Loucy (cell line): ENCODE results near the gene STX8.
A peak's percentile ranks its signal among the peaks of the same experiment; 100 is the strongest.

Experiments used
- H2AFZ ChIP-seq: fragments of 200-600 bp; sonication (generic); 2 replicates; pipeline ENCODE4 v1.6.0; 2016; ENCODE audit warnings: antibody characterized with exemption, mild to moderate bottlenecking, low read length, moderate library complexity
- H3F3A ChIP-seq: fragments of 200-600 bp; 2 replicates; pipeline ENCODE4 v1.6.0; 2016; ENCODE audit warnings: antibody characterized with exemption, low read depth, mild to moderate bottlenecking
- H3K27me3 ChIP-seq: fragments of 200-600 bp; sonication (generic); 2 replicates; pipeline ENCODE4 v1.6.1; 2014; ENCODE audit warnings: low read length, mild to moderate bottlenecking; ENCODE audit not compliant: insufficient read depth, poor library complexity, severe bottlenecking
- H3K36me3 ChIP-seq: fragments of 200-600 bp; sonication (generic); 2 replicates; pipeline ENCODE4 v1.6.1; 2016; ENCODE audit warnings: low read length; ENCODE audit not compliant: insufficient read depth
- H3K4me1 ChIP-seq: fragments of 200-600 bp; sonication (generic); 2 replicates; pipeline ENCODE4 v1.5.1; 2014; ENCODE audit warnings: low read length, mild to moderate bottlenecking; ENCODE audit not compliant: insufficient read depth, poor library complexity, severe bottlenecking
- H3K4me2 ChIP-seq: fragments of 200-600 bp; sonication (generic); 2 replicates; pipeline ENCODE4 v1.6.0; 2014; ENCODE audit warnings: antibody characterized with exemption, low read length, low read depth, mild to moderate bottlenecking; ENCODE audit not compliant: poor library complexity, severe bottlenecking
- H3K4me3 ChIP-seq: fragments of 200-600 bp; sonication (generic); 2 replicates; pipeline ENCODE4 v1.5.1; 2014; ENCODE audit warnings: low read length, mild to moderate bottlenecking, mixed read lengths; ENCODE audit not compliant: poor library complexity, severe bottlenecking
- H3K79me2 ChIP-seq: fragments of 200-600 bp; sonication (generic); 2 replicates; pipeline ENCODE4 v1.6.1; 2014; ENCODE audit warnings: low read length; ENCODE audit not compliant: insufficient read depth
- H3K9ac ChIP-seq: fragments of 200-600 bp; sonication (generic); 2 replicates; pipeline ENCODE4 v1.6.0; 2014; ENCODE audit warnings: mild to moderate bottlenecking, low read depth, low read length, moderate library complexity; ENCODE audit not compliant: poor library complexity, severe bottlenecking
- H3K9me2 ChIP-seq: fragments of 200-600 bp; sonication (generic); replicated peaks from 2 replicates; pipeline ENCODE4 v1.6.1; 2016; ENCODE audit warnings: low read depth, low read length, mixed read lengths
- H3K9me3 ChIP-seq: fragments of 200-600 bp; sonication (generic); 2 replicates; pipeline ENCODE4 v1.6.1; 2014; ENCODE audit warnings: mild to moderate bottlenecking, antibody characterized with exemption, low read length, low read depth; ENCODE audit not compliant: insufficient read depth
- H4K20me1 ChIP-seq: fragments of 200-600 bp; sonication (generic); 2 replicates; pipeline ENCODE4 v1.6.0; 2014; ENCODE audit warnings: antibody characterized with exemption, low read length, mild to moderate bottlenecking; ENCODE audit not compliant: insufficient read depth, poor library complexity, severe bottlenecking
- EZH2phosphoT487 ChIP-seq: fragments of 200-600 bp; IDR thresholded peaks from 2 replicates; pipeline ENCODE4 v1.6.1; 2018; ENCODE audit warnings: antibody characterized with exemption, mild to moderate bottlenecking, moderate library complexity, borderline replicate concordance
- TF ChIP-seq, protein P1 (sequence below): fragments of 200-600 bp; sonication (generic); conservative IDR thresholded peaks from 2 replicates; pipeline ENCODE4 v1.5.1; 2014; ENCODE audit warnings: mild to moderate bottlenecking, antibody characterized with exemption, low read length

Gene STX8

DNA sequence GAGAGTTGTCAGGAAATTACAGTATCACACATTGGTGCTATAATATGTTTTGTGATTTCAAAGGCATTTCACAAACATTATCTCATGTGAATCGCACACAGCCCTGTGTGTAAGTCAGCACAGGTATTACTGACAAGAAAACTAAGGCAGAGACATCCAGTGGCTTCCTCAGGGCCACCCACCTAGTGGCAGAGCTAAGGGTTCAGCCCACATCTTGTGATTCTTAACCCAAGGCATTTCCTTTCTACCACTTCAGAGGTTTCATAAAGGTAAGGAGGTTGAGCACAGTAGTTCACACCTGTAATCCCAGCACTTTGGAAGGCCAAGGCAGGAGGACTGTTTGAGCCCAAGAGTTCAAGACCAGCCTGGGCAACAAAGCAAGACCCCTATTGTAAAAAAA is 58.2 kb downstream of the STX8 start:
- Histone ChIP-seq H3K9ac (no peak overlapping the region), H3K36me3 (no peaks in the 10 kb centered on the region), H3K9me2 (no peaks in the 10 kb centered on the region), H2AFZ (no peak overlapping the region), H3K27me3 (no peaks in the 10 kb centered on the region), H3K4me2 (no peak overlapping the region), H3K79me2 (no peaks in the 10 kb centered on the region), H4K20me1 (no peaks in the 10 kb centered on the region), H3K4me3 (no peak overlapping the region), H3K9me3 (no peaks in the 10 kb centered on the region), H3F3A (no peaks in the 10 kb centered on the region), H3K4me1 (peaks cover 9% of the 10 kb centered on the region)
- TF ChIP-seq EZH2phosphoT487: no peak
- TF ChIP-seq, protein P1, sequence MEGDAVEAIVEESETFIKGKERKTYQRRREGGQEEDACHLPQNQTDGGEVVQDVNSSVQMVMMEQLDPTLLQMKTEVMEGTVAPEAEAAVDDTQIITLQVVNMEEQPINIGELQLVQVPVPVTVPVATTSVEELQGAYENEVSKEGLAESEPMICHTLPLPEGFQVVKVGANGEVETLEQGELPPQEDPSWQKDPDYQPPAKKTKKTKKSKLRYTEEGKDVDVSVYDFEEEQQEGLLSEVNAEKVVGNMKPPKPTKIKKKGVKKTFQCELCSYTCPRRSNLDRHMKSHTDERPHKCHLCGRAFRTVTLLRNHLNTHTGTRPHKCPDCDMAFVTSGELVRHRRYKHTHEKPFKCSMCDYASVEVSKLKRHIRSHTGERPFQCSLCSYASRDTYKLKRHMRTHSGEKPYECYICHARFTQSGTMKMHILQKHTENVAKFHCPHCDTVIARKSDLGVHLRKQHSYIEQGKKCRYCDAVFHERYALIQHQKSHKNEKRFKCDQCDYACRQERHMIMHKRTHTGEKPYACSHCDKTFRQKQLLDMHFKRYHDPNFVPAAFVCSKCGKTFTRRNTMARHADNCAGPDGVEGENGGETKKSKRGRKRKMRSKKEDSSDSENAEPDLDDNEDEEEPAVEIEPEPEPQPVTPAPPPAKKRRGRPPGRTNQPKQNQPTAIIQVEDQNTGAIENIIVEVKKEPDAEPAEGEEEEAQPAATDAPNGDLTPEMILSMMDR: peak; percentile 28; the same call in 1 of the 2 replicates

DNA sequence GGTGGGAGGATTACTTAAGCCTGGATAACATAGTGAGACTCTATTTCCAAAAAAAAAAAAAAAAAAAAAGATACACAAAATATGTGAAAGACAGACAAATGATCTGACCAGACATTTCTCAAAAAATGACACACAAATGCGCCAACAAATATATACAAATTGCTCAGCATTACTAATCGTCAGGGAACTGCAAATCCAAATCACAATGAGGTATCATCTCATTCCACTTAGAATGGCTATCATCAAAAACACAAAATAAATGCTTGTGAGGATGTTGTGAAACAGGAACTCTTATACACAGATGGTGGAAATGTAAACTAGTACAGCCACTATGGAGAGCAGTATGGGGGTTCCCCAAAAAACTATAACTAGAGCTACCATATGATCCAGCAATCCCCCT is 62.4 kb downstream of the STX8 start:
- no peak for TF ChIP-seq EZH2phosphoT487
- TF ChIP-seq, protein P1: no peak

DNA sequence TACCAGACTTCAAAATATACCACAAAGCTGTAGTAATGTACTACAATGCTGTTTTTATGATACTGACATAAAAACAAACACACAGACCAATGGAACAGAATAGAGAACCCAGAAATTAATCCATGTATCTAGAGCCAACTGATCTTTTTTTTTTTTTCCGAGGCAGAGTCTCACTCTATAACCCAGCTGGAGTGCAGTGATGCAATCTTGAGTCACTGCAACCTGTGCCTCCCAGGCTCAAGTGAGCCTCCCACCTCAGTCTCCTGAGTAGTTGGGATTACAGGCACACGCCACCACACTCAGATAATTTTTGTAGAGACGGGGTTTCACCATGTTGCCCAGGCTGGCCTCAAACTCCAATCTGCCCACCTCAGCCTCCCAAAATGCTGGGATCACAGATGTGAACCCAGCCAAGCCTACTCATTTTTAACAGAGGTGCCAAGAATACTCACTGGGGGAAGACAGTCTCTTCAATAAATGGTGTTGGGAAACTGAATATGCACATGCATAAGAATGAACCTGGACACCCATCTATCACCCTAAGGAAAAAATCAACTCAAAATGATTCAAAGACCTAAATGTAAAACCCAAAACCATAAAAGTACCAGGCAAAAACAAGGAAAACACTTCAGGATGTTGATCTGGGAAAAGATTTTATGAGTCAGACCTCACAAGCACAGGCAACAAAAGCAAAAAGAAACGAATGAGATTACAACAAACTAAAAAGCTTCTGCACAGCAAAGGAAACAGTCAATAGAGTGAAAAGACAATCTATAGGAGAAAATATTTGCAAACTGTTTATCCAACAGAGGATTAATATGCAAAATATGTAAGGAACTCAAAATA is 63.1 kb downstream of the STX8 start:
- Histone ChIP-seq H4K20me1 (no peaks in the 10 kb centered on the region), H3K36me3 (no peaks in the 10 kb centered on the region), H3K79me2 (peaks cover 5% of the 10 kb centered on the region), H2AFZ (no peak overlapping the region), H3K9me2 (no peaks in the 10 kb centered on the region), H3K9me3 (peaks cover 17% of the 10 kb centered on the region; the same call in 1 of the 2 replicates), H3F3A (no peaks in the 10 kb centered on the region), H3K9ac (no peak overlapping the region), H3K4me3 (no peak overlapping the region), H3K4me2 (no peak overlapping the region), H3K27me3 (no peaks in the 10 kb centered on the region), H3K4me1 (peaks cover 6% of the 10 kb centered on the region)
- TF ChIP-seq EZH2phosphoT487: no peak
- TF ChIP-seq, protein P1: no peak

More for the DNA sequence above, 62.4 kb downstream of the STX8 start:
- Histone ChIP-seq H3K36me3 (no peaks in the 10 kb centered on the region), H3F3A (no peaks in the 10 kb centered on the region), H3K4me2 (no peak overlapping the region), H3K4me1 (peaks cover 9% of the 10 kb centered on the region), H3K9ac (no peak overlapping the region), H4K20me1 (no peaks in the 10 kb centered on the region), H3K4me3 (no peak overlapping the region), H3K9me3 (peaks cover 10% of the 10 kb centered on the region; the same call in 1 of the 2 replicates), H2AFZ (no peak overlapping the region), H3K27me3 (no peaks in the 10 kb centered on the region), H3K9me2 (no peaks in the 10 kb centered on the region), H3K79me2 (no peaks in the 10 kb centered on the region; the same call in 1 of the 2 replicates)
